AG08396 (cell line): ENCODE measurements around the gene ESF1.
A peak's percentile ranks its signal among the peaks of the same experiment; 100 is the strongest.

Experiments used
- DNase-seq: peaks from one replicate; pipeline ENCODE4 v3.0.0; 2012; ENCODE audit warnings: low spot score, mixed read lengths

Gene ESF1

DNA sequence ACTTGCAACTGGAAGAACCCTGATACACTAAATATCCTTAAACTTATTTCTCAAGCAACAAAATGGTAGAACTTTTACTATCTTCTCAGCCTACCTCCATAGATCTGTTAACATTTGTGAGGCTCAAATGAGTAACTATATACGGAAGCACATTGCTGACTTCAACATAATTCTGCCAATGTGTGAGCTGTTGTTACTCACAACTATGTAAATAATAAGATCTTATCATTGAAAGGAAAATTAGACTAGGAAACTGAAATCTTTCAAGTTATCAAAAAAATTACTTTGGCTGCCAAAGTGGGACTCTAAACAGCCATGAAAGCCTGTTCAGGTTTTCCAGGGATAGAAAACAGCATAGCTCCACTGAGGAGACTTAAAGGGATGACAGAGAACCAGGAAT is 105.8 kb downstream of the ESF1 start:
- no peak for DNase-seq

- no peak for DNase-seq
Observed at GRCh38 chr20:13677241-13677640, 107.5 kb downstream of the ESF1 start.

DNA sequence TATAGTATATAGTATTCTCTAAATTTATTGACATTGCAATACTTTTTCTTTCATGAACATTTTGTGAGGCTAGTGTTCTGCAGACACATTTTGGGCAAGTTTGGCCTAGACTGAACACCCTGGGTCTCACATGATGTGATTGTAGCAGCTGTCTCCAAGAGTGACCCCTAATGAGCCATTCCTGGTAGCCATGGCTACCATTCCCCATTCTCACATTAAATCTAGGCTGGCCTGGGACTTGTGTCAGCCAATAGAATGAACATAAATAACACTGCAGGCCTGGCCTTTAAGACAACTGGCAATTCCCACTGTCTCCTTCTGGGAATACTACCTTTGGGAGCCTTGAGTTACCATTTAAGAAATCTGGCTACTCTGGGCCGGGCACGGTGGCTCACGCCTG is 108.0 kb downstream of the ESF1 start:
- DNase-seq = no peak

DNA sequence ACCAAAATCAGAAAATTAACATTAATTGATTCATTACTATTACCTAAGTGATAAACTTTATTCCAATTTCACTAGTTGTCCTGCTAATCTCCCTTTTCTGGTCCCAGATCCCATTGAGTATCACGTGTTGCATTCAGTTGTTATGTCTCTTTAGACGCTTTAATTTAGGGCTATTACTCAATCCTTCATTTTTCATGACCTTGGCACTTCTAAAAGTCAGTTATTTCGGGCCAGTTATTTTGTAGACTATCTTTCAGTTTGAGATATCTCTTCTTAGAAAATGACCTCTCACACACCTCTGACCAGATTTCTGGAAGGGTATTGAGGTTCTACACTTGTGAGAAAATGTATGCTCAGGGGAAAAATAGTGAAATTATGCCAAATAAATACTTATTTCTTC is 112.0 kb downstream of the ESF1 start:
- DNase-seq = no peak

DNA sequence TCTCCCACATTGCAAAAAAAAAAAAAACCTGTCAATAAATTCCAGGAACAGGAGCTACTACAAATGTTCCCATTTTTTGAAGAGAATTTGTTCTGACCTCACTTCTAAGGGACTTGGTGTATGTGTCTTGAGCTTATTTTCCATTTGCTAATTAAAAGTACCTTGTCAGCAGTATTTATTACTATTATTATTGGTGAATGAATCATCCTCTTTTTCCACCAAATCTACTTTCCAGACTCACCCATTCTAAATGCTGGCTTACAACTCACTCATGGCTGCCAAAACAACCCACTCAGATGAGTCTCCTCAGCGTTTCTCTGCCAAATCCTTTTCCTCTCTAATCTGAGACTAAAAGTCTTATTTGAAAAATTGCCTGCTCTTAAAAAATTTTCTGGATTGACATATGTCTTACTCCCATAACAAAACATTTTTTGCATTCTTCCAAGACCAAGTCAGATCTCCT is 112.8 kb downstream of the ESF1 start:
- peak; percentile 39 for DNase-seq

DNA sequence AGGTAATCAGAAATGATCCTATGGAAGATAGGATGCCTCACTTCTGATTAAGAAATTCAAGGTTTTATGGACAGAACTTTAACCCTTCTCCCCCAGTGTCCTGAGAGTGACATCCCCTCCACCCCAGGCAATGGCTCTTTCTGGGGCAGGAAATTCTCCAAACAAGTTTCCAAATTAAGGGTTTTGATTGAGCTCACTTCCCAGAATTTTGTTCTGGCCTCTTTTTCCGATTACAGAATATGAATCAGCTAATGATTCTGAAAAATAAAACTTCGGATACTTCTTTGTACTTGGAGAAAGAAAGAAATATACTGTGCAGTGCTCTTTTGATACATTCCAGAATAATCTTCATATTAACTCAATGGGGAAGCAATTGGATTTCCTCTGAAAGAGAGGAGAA is 113.2 kb downstream of the ESF1 start:
- DNase-seq = no peak

DNA sequence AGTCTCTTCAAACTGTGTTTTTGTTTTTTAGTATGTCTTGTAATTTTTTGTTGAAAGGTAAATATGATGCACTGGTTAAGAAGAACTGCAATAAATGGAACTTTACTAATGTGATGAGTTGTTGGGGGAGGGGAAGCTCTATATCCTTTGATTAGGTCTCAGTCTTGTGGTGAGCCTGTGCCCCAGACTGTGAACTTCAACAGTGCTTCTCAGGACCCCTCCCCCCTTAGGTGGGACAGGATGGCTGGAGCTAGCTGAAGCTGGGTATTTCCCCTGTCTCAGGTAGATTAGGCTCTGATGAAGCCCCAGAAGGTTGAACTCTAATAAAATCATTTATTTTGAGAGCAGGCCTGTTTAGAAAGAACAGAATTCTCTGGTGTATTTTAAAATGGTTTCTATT is 114.6 kb downstream of the ESF1 start:
- no peak for DNase-seq

- DNase-seq = no peak
Observed at GRCh38 chr20:13665709-13666395, 118.9 kb downstream of the ESF1 start.
